ENCODE data around the gene CRIP2.

Gene CRIP2

DNA sequence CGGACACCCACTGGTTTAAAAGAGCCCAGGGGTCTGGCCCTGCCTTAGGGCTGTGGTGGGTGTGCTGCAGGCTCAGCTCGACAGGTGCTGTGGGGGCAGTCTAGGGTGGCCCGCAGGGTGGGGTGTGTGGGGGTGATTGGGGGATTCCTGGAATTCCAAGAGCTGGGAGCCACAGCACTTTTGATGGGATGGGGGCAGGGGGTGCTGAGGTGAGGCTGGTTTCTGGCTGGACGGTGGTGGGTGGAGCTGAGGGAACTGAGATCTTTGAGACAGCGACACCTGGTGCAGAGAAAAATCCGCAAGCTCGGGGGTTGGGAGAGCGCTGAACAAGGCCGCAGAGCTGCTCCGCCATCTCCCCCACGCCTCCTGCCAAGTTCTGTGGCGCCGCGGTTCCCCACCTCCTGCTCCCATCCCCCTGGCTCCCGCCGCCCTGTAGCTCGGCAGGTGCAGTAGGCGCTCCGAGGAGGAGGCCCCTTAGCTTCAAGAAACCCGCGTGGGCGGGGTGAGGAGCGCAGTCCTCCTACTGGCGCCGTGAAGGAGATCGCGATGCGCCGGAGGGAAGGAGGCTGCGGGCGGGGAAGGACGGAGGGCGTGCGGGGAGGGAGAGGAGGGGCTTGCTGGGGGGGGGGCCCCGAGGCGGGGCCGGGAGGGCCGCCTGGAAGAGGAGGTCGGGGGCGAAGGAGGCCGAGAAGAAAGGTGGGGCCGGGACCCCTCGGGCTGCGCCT, 15.1 kb downstream of the CRIP2 start:
- FAIRE-seq: peak; percentile 84

DNA sequence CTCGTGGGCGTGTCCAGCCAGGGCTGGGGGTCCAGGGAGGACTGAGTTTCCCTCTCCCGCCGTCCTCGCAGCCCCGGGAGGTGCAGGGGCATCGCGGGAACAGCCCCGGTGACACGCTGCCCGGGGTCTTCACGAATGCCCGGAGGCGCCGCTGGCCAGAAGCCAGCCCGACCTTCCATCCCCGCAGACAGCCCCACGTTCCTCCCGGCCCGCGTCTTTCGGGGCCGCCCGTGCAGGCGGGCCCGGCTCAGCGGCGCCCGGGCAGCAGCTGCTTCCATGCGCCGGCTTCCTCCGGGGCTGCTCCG, 15.6 kb downstream of the CRIP2 start:
- no peak for FAIRE-seq

DNA sequence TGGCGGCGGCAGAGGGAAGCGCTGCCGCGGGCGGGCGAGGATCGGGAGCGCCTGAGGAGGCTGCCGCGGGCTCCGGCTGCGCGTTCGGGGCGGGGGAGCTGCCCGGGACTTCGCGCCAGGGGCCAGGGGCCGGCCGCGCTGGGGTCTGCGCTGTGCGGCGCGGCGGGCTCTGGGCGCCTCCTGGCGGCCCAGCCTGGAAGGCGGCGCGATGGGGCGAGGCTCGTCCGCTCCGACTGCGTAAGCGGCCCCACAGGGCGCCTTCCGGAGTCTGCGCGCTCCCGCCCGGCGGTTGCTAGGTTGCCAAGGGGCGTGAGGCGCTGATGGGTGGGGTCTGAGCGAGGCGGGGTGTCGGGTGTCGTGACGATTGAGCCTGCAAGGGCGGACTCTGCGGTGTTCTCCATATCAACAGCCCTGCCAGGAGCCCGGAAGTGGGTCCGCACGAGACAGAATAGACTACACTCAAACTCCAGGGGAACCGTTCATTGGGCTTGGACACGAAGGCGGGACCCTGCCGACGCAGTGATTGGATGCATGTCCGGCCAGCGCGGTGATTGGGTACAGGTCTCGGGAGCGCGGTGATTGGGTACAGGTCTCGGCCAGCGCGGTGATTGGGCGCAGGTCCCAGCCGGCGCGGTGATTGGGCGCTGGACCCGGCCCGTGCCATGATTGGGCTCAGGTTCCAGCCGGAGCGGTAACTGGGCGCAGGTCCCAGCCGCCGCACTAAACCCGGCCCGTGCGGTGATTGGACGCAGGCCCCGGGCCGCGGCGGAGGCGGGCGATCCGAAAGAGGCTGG, 16.1 kb downstream of the CRIP2 start, which contains the start of gene TEDC1:
Gene TEDC1, plus strand, starts transcription at position 675 of the 794 bp plus-strand sequence. CDS start 130 bp downstream, outside the sequence.
- peak; percentile 99 for FAIRE-seq

DNA sequence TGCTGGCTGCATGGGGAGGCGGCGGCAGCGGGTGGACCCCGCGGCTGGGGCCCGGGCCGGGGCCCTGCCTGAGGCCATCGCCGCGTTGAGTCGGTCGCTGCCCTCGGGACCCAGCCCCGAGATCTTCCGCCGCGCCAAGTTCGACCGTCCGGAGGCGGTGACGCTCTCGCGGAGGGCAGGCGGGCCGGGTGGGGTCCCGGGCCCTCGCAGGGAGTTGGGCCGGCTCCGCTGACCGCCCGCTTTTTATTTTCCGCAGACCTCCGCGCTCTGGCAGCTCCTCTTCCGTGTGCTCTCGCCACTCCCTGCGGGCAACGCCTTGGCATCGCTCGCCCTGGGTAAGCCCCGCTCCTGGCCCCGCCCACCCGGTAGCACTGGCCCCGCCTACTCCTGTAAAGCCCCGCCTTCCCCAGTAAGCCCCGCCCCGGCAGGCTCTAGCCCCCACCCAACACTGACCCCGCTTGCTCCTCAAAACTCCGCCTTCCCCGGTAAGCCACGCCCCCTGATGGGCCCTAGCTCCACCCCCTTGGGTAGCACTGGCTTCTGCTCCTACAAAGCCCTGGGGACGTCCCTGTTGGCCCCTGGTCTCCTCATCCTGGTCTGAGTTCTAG, 16.8 kb downstream of the CRIP2 start:
- peak; percentile 39 for FAIRE-seq

DNA sequence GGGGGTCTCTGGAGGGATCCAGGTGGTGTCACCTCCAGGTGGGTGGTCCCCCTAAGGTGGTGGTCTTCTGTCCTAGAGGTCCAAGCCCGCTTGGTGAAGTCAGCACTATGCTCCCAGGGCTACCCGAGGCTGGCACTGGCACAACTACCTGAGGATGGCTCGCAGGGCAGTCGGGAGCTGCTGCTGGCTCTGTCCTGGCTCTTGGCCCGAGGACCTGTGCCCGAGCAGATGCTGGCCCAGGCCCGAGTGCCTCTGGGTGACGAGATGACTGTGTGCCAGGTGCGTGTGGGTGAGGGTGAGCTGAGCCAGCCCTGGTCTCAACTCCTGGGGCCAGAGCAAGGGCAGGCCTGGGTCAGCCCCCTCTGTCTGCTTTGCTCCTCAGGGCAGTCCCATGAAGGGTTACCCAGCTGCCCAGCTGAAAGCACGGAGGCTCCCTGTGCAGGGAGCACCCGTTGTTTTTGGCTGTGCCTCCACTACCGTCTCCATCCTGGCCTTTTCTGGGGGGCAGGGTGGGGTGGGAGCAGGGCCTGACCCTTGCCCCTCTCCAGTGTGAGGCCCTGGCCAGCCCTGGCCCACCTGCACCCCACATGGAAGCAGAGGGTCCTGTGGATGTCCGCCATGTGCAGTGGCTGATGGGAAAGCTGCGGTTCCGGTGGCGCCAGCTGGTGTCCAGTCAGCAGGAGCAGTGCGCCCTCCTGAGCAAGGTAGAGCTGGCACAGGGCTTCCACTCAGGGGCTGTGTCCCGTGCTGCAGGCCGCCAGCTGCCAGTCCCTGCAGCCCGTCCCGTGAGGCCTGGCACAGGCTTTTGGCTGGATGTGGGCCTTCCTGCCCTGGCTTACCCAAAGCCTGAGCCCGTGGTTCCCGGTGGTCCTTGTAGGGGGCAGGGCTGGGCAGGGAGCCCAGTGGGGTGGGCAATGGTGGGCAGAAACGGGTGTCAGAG, 17.7 kb downstream of the CRIP2 start:
- FAIRE-seq: no peak

DNA sequence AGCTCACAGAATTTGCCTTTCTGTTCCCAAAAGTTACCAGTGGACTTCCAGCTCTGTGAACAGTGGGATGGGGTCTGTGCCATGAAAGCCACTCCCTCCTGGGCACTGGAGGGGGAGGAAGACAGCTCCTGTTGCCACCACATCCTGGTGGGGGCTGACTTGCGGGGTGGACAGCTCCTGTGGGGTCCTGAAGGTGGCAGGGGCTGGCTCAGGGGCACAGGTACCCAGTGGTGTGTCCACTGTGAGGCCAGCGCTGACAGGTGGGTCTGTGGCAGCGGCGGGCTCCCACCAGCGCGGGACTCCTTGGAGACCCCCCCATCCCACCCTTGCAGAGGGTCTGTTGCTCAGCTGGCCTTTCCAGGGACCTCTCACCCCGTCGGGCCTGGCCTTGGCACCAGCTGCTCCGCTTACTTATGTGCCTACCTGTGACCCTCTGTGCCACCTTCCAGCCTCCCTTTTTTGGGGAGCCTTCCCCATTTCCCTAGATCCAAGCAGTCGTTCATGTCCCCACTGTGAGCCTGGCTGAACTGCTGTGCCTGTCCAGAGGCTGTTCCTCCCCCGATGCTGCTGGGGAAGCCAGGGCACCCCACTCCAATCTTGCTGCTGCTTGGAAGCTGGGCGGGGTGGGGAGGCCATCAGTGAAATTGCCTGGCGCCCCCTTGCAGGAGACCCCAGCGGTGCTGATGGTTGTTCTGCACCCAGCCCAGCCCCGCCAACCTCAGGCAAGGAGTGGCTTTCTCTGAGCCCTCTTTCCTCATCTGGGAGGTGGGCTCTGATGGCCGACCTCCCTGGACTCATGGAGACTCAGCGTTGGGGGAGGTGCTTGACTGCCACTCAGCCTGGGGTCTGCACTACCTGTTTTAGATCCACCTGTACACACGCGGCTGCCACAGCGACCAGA, 18.6 kb downstream of the CRIP2 start:
- FAIRE-seq: no peak

DNA sequence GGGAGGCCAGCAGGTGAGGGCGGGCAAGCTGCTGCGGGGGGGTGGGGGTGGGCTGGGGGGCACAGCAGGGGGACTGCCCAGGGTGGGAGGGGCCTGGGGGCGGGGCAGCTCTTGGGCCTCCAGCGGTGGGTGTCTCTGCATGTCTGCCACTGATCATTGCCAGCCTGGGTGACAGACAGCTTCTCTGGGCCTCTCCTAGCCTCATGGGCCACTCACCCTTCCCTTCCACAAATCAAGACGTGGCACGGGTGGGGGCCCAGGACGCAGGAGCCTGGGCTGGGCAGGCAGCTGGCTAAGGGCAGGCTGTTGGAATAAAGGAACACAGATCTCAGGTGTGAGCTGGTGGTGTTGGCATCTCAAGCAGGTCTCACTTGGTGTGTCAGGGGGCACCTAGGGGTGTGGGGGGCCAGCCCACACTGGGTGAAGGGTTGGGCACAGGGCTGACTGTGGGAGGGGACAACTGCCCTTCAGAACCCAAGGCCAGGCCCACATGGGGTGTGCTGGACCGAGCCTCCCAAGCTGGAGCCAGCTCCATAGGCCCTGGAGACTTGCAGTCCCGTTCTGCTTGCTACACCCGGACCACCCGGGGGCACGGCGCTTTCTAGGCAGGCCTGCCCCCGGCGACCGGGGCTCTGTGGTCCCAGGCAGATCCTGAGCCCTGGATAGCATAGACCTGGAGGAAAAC, 19.4 kb downstream of the CRIP2 start:
- FAIRE-seq: no peak

DNA sequence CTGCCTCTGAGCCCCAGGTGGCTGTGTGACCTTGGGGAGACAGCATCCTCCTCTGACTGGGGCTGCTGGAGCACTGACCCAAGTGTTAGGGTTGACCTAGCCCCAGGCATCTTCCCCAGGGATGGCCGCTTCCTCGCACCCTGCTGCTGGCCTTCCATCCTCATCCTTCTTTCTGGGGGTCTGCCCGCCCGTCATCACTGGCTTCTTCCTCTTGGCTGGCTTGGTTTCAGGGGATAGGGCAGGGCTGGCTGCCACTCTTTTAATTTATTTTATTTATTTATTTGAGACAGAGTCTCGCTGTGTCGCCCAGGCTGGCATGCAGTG, 19.9 kb downstream of the CRIP2 start:
- no peak for FAIRE-seq

DNA sequence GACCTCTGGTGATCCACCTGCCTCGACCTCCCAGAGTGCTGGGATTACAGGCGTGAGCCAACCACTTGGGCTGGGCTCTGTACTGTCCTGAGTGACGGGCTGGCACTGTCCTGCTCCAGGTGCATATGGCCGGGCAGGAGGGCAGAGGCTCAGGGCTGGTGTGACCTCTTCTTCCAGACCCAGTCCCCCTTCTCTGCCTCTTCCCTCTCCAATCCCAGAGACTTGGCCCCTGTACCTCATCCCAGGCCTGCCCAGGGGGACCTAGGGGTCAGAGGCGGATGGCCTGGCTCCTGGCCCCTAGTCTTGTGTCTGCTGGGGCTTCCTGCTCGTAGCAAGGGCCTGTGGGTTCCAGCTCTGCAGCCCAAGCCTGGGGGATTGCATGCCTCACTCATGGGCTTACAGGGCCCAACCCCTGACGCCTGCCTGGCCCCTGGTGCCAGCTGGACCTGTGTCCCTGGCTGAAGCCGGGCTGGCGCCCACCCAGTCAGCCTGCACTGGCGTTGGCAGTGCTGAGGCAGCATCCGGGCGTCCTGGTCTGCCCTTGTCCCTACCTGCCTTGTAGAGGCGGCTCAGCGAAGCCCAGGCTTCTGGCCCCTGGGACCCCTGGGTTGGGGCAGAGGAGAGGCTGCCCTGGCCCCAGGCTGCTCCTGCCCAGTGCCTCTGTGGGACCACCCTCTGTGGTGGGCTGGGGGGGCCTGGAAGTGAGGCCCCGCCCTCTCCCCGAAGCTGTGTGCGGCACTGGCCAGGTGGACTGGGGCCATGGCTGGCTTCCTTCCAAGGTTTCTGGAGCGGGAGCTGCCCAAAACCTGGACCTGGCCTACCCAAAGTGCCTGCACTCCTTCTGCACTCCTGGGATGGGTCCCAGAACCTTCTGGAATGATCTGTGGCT, 20.7 kb downstream of the CRIP2 start:
- no peak for FAIRE-seq

DNA sequence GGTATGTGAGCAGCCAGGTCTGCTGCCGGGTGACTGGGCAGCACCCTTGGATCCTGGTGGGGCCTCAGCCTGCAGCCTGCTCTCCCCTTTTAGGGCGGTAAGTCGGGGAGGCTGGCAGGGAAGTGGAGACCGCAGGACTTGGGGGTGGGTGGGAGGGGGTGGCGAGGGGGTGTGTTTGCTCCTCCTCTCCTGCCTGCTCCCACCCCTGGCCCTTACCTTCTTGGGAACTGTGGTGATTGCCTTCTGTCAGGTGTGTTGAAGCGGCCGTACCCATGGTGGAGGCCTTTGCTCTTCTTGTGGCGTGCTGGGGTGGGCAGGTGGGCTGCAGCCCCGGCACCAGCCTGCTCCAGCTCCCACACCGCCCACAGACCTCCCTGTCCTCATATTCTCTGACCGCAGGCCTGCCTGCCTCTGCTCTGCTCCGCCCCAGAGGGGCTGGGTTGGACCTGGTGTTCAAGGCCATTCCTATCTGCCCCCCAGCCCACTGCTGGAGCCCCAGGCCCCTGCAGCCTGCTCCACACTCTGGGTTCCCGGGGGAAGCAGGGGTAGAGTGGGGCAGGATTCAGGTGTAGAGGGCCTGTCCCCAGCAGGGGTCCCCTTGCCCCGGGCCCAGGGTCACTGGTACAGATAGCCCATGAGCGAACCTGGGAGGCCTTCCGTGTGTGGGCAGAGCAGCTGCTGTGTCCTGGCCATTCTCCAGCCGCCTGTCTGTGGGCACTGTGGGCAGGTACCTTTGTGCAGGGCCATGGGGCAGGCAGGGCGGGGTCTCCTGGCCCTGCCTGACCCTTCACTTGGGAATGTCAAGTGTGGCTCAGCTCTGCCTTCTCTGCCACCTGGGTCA, 21.6 kb downstream of the CRIP2 start:
- FAIRE-seq: no peak

DNA sequence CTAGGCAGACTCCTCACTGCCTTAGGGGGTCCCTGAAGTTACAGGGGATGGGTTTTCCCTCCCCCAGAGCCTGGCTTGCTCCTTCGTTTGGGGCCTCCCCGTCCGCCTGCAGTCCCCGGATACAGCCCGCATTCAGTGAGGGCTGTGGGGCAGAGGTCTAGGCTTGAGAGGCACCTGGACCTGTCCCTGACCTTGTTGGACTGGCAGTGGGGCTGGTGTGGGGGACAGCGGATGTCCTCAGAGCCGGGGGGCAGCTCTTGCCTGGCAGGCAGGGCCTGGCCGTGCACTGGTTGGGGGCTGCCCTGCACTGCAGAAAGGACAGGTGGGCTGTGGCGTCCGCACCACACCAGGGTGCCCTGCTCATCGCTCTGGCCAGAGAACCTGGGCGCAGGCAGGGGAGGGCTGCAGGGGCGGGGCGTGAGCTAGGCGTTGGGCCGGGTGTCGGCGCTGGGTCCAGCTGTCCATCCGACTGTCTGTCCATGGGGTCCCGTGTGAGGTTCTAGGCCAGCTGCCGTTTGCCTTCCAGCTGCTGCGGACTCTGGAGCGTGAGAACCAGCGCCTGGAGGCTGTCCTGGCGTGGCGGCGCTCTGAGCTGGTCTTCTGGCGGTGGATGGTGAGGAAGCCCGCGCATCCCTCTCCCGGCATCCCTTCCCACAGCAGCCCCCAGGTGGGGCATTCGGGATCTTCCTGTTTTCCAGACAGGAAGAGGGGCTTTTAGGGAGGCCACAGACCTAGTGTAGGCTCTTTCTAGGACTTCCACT, 22.4 kb downstream of the CRIP2 start:
- no peak for FAIRE-seq

DNA sequence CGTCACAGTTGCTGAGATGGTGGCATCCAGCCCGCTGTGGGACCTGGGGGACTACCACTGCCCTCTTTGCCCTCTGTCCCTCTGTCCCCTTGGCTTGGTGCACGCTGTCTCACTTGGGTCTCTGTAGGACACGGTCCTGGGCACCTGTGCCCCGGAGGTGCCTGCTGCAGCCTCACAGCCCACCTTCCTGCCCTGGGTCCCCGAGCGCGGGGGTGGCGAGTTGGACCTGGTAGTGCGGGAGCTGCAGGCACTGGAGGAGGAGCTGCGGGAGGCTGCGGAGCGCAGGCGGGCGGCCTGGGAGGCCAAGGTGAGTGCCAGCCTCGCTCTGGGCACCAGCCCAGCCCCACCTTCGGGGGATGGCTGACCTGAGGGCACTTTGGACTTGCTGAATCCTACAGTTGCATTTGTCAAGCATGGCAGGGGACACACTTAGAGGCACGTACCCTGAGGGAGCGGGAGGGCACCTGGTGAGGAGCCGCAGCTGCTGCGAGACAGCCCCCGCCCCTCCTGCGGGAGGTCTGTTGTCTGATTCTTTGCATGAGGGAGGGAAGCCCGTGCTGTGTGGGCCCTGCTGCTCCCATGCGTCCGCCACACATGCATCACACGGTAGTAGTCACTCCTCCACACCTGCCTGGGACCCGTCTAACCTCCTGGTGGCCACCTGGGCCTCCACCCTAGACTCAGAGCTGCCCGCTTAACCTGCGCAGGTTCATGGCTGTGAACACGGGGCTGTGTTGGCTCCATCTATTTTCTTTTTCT, 23.2 kb downstream of the CRIP2 start:
- no peak for FAIRE-seq

DNA sequence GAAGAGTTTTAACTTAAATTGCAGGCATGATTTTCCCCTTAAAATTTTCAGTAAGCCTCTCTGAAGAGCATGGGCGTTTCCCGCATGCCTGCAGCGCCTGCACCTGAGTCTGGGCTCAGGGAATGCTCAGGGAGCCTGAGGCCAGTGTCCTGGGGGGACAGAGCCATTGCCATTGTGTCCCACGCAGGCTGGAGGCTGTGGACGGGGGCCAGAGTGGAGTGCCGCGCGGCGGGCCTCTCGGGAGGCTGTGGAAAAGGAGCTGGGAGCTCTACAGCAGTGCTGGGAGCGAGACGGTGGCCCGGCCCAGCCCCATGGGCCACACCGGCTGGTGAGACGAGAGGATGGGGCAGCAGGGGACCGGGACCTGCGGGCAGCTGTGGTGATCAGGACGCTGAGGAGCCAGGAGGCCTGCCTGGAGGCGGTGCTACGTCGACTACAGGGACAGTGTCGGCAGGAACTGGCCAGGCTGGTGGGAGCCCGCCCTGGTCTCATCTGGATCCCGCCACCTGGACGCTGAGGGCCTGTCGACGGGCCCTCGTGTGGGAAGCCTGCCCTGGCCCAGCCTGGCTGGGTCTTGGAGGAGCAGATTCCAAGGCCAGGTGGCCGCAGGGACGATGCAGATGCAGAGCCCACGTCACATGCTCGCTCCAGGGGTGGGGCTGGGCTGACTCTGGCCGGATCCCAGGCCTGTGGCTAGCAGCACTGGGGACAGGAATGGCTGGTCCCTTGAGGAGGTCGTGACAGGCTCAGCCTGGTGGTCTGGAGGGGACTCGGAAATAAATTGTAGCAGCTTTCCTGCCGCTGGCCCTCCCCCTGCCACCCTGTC, 24.0 kb downstream of the CRIP2 start:
- FAIRE-seq: no peak

DNA sequence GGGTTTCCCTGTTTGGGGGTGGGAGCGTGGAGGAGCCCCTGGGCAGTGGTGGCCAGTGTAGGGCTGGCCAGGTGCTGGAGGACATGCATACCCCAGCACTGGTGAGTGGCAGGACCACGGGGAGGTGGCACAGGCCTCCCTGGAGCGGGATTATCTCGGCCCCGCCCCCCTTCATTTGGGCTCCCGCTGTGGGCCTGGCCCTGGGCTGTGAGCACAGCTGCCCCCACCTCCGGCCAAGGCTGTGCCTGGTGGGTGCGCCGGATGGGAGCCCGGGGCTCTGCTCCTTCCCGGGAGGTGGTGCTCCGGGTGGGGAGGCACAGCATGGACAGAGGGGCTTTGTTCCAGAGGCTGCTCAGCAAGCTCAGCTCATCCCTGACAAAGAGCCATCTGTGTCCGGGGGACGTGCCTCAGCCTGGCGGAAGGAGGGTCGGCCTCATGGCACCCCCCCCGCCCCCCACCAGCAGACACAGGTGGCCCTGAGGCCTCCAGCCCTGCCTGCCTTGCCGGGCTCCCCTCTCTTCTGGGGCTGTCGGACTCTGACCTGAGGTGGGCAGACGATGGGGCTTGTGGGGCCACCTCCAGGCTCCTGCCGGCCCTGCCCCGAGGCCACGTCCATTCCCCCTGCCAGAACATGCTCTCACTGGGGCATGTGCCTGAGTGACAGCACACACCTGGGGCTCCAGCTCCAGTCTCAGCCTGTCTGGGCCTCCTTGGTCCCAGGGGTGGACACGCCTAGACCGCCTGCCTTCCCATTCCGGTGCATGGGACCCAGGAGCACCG, 24.8 kb downstream of the CRIP2 start:
- FAIRE-seq: no peak

DNA sequence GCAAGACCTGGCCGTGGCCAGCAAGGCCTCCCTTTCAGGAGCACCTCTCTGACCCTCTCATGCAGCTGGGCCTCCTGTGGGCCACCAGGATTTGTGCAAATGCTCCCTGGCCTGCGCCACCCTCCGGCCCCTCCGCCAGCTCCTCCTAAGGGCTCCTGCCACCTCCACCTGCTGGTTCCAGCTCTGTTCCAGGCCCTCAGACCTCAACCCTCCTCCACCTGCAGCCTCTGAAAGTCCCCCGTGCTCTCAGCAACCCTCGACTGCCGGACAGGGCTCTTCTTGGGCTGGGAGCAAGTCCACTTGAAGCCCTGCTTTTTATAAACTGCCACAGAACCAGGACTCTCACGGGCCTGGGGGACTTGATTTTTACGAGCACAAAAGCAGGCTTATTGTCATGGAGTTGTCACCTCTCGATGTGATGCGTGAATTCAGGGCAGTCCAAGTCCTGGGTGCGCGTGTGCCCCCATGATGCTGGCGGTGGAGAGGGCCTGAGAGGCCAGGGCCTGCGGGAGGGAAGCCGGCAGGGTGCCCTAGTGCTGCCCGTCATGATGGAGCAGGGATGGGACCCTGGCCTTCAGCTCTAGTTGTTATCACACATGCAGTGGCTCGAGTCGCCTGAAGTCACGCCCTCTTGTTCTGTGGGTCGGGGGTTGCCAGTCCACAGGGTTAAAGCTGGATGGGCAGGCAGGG, 25.6 kb downstream of the CRIP2 start:
- no peak for FAIRE-seq

Measured in G401.6 (cell line).